ENCODE measurements around the gene ABCB11. TPM values are rescaled to one million over a fixed set of nuclear protein-coding genes. Genes with fewer than 3 reads are reported as not detected.

ABCB11 gene
- total and polyA plus RNA-seq, 4 donors: 0.03 to 0.21 TPM; not detected in 2

GRCh38 chr2:168912466-168912865 lies 118.7 kb downstream of the ABCB11 start:
- ATAC-seq (ENCODE audit: low FRiP score): no peak
- 50 to 51% methylated on average over 6 of the region's 6 CpGs for WGBS, 2 donors
- intact Hi-C loops (cut with DNase I): loop anchor here in 1 of 2 donors (10.0 kb wide), 1 partner anchor 558 kb away; no protein-coding TSS in a partner anchor
- H3K4me1 ChIP-seq (ENCODE audit: control insufficient read depth in 1 of 2, insufficient read depth in 2 of 2, low read length in 2 of 2): no peaks in the 10 kb centered on the region
- H3K36me3 ChIP-seq (ENCODE audit: control insufficient read depth in 1 of 2, insufficient read depth in 2 of 2, low read length in 1 of 2): no peaks in the 10 kb centered on the region
- H3K27ac ChIP-seq (ENCODE audit: low read depth in 1 of 2, low read length in 2 of 2): no peak overlapping the region
- peaks cover 0 to 3% of the 10 kb centered on the region in 2 donors for H3K27me3 ChIP-seq (ENCODE audit: control insufficient read depth in 1 of 2, insufficient read depth in 2 of 2, low read length in 1 of 2)
- no peak for DNase-seq
- no peak overlapping the region for H3K4me3 ChIP-seq (ENCODE audit: low read length in 2 of 2)
- no peaks in the 10 kb centered on the region for H3K9me3 ChIP-seq (ENCODE audit: control insufficient read depth, low read length)

- DNase-seq (no peak), ATAC-seq (ENCODE audit: low FRiP score) (no peak)
- 74 to 75% methylated on average over 5 of the region's 5 CpGs for WGBS, 2 donors
- Histone ChIP-seq H3K36me3 (ENCODE audit: control insufficient read depth in 1 of 2, insufficient read depth in 2 of 2, low read length in 1 of 2) (no peaks in the 10 kb centered on the region), H3K4me1 (ENCODE audit: control insufficient read depth in 1 of 2, insufficient read depth in 2 of 2, low read length in 2 of 2) (no peaks in the 10 kb centered on the region), H3K4me3 (ENCODE audit: low read length in 2 of 2) (no peak overlapping the region), H3K9me3 (ENCODE audit: control insufficient read depth, low read length) (no peaks in the 10 kb centered on the region), H3K27me3 (ENCODE audit: control insufficient read depth in 1 of 2, insufficient read depth in 2 of 2, low read length in 1 of 2) (peaks cover 0 to 3% of the 10 kb centered on the region in 2 donors), H3K27ac (ENCODE audit: low read depth in 1 of 2, low read length in 2 of 2) (no peak overlapping the region)
- intact Hi-C loops (cut with DNase I): loop anchor here in 1 of 2 donors (10.0 kb wide), 1 partner anchor 556 kb away; no protein-coding TSS in a partner anchor
Measured at GRCh38 chr2:168910330-168910729, 120.8 kb downstream of the ABCB11 start.

DNA sequence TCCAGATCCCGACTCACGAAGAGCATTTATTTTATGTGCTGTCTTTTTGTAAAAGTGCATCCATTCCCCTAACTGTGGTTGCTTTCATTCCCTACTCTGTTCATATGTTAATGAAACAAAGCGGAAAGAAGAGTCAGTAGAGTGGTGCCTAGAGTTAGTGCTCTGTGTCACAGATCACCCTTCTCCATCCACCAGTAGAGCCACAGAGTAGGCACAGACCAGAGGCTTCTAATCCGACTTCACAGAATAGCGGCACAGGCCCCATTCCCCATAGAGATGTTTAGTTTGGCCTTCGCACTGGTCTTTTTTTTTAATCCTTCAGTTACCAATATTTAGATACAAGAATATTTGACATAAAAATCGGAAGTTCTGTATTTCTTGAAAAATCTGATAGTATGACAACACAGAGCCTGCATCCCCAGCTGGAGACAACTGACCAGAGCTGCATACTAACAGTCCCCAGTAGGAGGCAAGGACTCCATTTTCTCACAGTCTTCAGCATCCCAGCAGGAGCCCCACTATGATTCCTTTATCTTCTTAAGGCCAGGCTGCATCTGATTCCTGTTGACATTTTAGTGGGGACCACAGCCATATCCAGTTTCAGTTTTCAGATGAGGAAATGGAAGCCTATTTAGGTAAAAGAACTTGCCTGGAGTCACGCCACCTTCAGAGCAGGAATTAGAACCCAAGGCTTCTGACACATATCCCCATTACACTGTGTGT lies 123.0 kb downstream of the ABCB11 start:
- Histone ChIP-seq H3K4me1 (ENCODE audit: control insufficient read depth in 1 of 2, insufficient read depth in 2 of 2, low read length in 2 of 2) (no peaks in the 10 kb centered on the region), H3K27ac (ENCODE audit: low read depth in 1 of 2, low read length in 2 of 2) (no peak overlapping the region), H3K36me3 (ENCODE audit: control insufficient read depth in 1 of 2, insufficient read depth in 2 of 2, low read length in 1 of 2) (no peaks in the 10 kb centered on the region), H3K27me3 (ENCODE audit: control insufficient read depth in 1 of 2, insufficient read depth in 2 of 2, low read length in 1 of 2) (peaks cover 0 to 3% of the 10 kb centered on the region in 2 donors), H3K9me3 (ENCODE audit: control insufficient read depth, low read length) (no peaks in the 10 kb centered on the region), H3K4me3 (ENCODE audit: low read length in 2 of 2) (no peak overlapping the region)
- WGBS, 2 donors: 91% methylated on average over 8 of the region's 8 CpGs
- intact Hi-C loops (cut with DNase I): no loop called here
- DNase-seq: no peak
- ATAC-seq (ENCODE audit: low FRiP score): no peak

- Histone ChIP-seq H3K4me1 (ENCODE audit: control insufficient read depth in 1 of 2, insufficient read depth in 2 of 2, low read length in 2 of 2) (no peaks in the 10 kb centered on the region), H3K4me3 (ENCODE audit: low read length in 2 of 2) (no peak overlapping the region), H3K9me3 (ENCODE audit: control insufficient read depth, low read length) (no peaks in the 10 kb centered on the region), H3K36me3 (ENCODE audit: control insufficient read depth in 1 of 2, insufficient read depth in 2 of 2, low read length in 1 of 2) (no peaks in the 10 kb centered on the region), H3K27ac (ENCODE audit: low read depth in 1 of 2, low read length in 2 of 2) (no peak overlapping the region), H3K27me3 (ENCODE audit: control insufficient read depth in 1 of 2, insufficient read depth in 2 of 2, low read length in 1 of 2) (peaks cover 0 to 1% of the 10 kb centered on the region in 2 donors)
- intact Hi-C loops (cut with DNase I): no loop called here
- DNase-seq (no peak), ATAC-seq (ENCODE audit: low FRiP score) (no peak)
- WGBS, 2 donors: 86 to 93% methylated on average over 3 of the region's 3 CpGs
Measured at GRCh38 chr2:168904358-168904757, 126.8 kb downstream of the ABCB11 start.

DNA sequence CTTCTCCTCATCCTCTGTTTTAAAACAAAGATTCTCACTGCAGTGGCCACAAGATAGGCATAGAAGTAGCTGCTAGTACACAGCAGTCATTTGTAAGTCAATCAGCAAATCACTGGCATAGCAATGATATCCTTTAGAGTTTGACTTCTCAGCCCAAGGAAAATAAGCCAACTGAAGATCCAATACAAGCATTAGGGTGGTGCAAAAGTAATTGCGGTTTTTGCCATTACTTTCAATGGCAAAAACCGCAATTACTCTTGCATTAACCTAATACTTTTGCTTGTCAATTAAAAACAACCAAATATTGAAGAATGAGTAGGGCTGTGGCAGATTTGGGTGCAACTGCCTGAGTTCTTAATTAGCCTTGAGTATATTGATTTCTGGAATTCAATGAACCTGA lies 127.2 kb downstream of the ABCB11 start:
- H3K27me3 ChIP-seq (ENCODE audit: control insufficient read depth in 1 of 2, insufficient read depth in 2 of 2, low read length in 1 of 2): peaks cover 0 to 1% of the 10 kb centered on the region in 2 donors
- 88 to 91% methylated on average over 2 of the region's 2 CpGs for WGBS, 2 donors
- no peak for DNase-seq
- H3K36me3 ChIP-seq (ENCODE audit: control insufficient read depth in 1 of 2, insufficient read depth in 2 of 2, low read length in 1 of 2): no peaks in the 10 kb centered on the region
- intact Hi-C loops (cut with DNase I): no loop called here
- no peaks in the 10 kb centered on the region for H3K4me1 ChIP-seq (ENCODE audit: control insufficient read depth in 1 of 2, insufficient read depth in 2 of 2, low read length in 2 of 2)
- H3K9me3 ChIP-seq (ENCODE audit: control insufficient read depth, low read length): no peaks in the 10 kb centered on the region
- no peak for ATAC-seq (ENCODE audit: low FRiP score)
- H3K4me3 ChIP-seq (ENCODE audit: low read length in 2 of 2): no peak overlapping the region
- H3K27ac ChIP-seq (ENCODE audit: low read depth in 1 of 2, low read length in 2 of 2): no peak overlapping the region

- Histone ChIP-seq H3K27ac (ENCODE audit: low read depth in 1 of 2, low read length in 2 of 2) (no peak within 1 kb of the TSS), H3K4me1 (ENCODE audit: control insufficient read depth in 1 of 2, insufficient read depth in 2 of 2, low read length in 2 of 2) (no peaks in the 10 kb centered on the region), H3K4me3 (ENCODE audit: low read length in 2 of 2) (no peak within 1 kb of the TSS), H3K27me3 (ENCODE audit: control insufficient read depth in 1 of 2, insufficient read depth in 2 of 2, low read length in 1 of 2) (no peaks in the 10 kb centered on the region), H3K36me3 (ENCODE audit: control insufficient read depth in 1 of 2, insufficient read depth in 2 of 2, low read length in 1 of 2) (no peaks in the 10 kb centered on the region), H3K9me3 (ENCODE audit: control insufficient read depth, low read length) (no peaks in the 10 kb centered on the region)
- DNase-seq (no peak), ATAC-seq (ENCODE audit: low FRiP score) (no peak)
- 64 to 71% methylated on average over 5 of the region's 5 CpGs for WGBS, 2 donors
- intact Hi-C loops (cut with DNase I): no loop called here
Measured at GRCh38 chr2:168901003-168901402, 130.1 kb downstream of the ABCB11 start, which contains the start of gene G6PC2. G6PC2 (plus strand) TSS chr2:168901291; CDS start chr2:168901332, 41 bp downstream.

DNA sequence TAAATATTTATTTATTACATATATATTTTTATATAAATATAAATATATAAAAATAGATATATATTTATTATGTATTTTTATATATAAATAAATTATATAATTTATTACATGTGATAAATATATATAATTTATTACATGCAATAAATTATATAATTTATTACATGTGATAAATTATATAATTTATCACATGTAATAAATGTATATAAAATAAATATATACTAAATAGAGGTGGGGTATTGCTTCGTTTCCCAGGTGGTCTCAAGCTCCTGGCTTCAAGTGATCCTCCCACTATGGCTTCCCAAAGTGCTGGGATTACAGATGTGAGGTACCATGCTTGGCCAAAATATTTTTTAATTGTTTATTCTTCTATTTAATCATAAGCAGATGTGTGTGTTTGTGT lies 133.7 kb downstream of the ABCB11 start:
- ATAC-seq (ENCODE audit: low FRiP score) (no peak), DNase-seq (no peak)
- intact Hi-C loops (cut with DNase I): no loop called here
- H3K36me3 ChIP-seq (ENCODE audit: control insufficient read depth in 1 of 2, insufficient read depth in 2 of 2, low read length in 1 of 2): no peaks in the 10 kb centered on the region
- no peaks in the 10 kb centered on the region for H3K27me3 ChIP-seq (ENCODE audit: control insufficient read depth in 1 of 2, insufficient read depth in 2 of 2, low read length in 1 of 2)
- no peaks in the 10 kb centered on the region for H3K4me1 ChIP-seq (ENCODE audit: control insufficient read depth in 1 of 2, insufficient read depth in 2 of 2, low read length in 2 of 2)
- H3K27ac ChIP-seq (ENCODE audit: low read depth in 1 of 2, low read length in 2 of 2): no peak overlapping the region
- H3K4me3 ChIP-seq (ENCODE audit: low read length in 2 of 2): no peak overlapping the region
- WGBS, 2 donors: 82 to 85% methylated on average over 1 of the region's 1 CpG
- no peaks in the 10 kb centered on the region for H3K9me3 ChIP-seq (ENCODE audit: control insufficient read depth, low read length)

- Histone ChIP-seq H3K27me3 (ENCODE audit: control insufficient read depth in 1 of 2, insufficient read depth in 2 of 2, low read length in 1 of 2) (no peaks in the 10 kb centered on the region), H3K4me1 (ENCODE audit: control insufficient read depth in 1 of 2, insufficient read depth in 2 of 2, low read length in 2 of 2) (no peaks in the 10 kb centered on the region), H3K27ac (ENCODE audit: low read depth in 1 of 2, low read length in 2 of 2) (no peak overlapping the region), H3K36me3 (ENCODE audit: control insufficient read depth in 1 of 2, insufficient read depth in 2 of 2, low read length in 1 of 2) (no peaks in the 10 kb centered on the region), H3K9me3 (ENCODE audit: control insufficient read depth, low read length) (no peaks in the 10 kb centered on the region), H3K4me3 (ENCODE audit: low read length in 2 of 2) (no peak overlapping the region)
- DNase-seq: no peak
- 66 to 72% methylated on average over 4 of the region's 4 CpGs for WGBS, 2 donors
- ATAC-seq (ENCODE audit: low FRiP score): no peak
- intact Hi-C loops (cut with DNase I): no loop called here
Measured at GRCh38 chr2:168896783-168897182, 134.3 kb downstream of the ABCB11 start.

DNA sequence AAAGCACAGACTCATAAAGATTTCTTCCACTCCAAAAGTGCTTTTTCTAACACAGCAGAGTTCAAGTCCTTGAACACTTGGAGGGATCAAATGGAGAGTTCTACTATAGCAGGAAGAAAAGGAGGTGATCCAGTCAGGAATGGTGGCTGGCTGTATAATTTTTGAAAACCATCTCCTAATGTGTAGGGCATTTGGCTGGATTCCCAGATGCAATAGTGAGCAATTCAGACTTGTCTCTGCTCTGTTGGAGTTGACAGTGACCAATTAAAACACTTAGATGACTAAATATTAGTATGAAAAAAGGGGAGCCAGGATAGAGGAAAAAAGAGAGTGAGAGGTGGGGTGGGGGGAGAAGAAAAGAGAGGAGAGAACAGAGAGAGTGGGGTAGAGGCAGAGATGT lies 135.4 kb downstream of the ABCB11 start:
- Histone ChIP-seq H3K27me3 (ENCODE audit: control insufficient read depth in 1 of 2, insufficient read depth in 2 of 2, low read length in 1 of 2) (no peaks in the 10 kb centered on the region), H3K9me3 (ENCODE audit: control insufficient read depth, low read length) (no peaks in the 10 kb centered on the region), H3K36me3 (ENCODE audit: control insufficient read depth in 1 of 2, insufficient read depth in 2 of 2, low read length in 1 of 2) (no peaks in the 10 kb centered on the region), H3K27ac (ENCODE audit: low read depth in 1 of 2, low read length in 2 of 2) (no peak overlapping the region), H3K4me1 (ENCODE audit: control insufficient read depth in 1 of 2, insufficient read depth in 2 of 2, low read length in 2 of 2) (no peaks in the 10 kb centered on the region), H3K4me3 (ENCODE audit: low read length in 2 of 2) (no peak overlapping the region)
- no peak for DNase-seq
- ATAC-seq (ENCODE audit: low FRiP score): no peak
- intact Hi-C loops (cut with DNase I): no loop called here

All from aorta (tissue), 5 donors.